COLO668 (cell line): ENCODE results near the gene ASIC1.

ENCODE experiments used
- DNase-seq: peaks from one replicate; lab custom pipeline; 2025; ENCODE audit not compliant: unreplicated experiment; lab: John Stamatoyannopoulos, UW

The ASIC1 gene

DNA sequence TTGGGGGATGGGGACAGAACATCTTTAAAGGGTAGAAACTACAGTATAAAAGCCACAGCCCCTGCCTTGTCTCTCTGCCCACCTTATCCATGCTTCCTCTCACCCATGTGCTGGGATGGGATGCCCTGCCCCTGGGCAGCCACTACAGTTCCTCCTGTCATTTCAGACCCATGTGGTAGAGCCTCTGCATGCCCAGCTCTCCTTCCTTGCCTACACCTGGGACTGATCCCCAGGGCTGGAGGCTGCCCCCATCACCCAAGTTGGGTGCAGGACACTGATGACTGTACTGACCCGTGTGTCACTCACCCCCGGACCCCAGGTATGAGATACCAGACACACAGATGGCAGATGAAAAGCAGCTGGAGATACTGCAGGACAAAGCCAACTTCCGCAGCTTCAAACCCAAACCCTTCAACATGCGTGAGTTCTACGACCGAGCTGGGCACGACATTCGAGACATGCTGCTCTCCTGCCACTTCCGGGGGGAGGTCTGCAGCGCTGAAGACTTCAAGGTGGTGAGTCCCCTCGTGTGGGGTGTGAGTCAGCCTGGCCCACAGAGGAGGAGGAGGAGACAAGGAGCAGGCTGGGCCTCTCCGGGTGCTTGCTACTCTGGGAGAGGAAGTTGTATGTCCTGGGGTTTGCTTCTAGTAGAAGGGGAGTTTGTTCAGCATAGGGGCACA is 2.2 kb downstream of the ASIC1 start:
- DNase-seq, result no peak

DNA sequence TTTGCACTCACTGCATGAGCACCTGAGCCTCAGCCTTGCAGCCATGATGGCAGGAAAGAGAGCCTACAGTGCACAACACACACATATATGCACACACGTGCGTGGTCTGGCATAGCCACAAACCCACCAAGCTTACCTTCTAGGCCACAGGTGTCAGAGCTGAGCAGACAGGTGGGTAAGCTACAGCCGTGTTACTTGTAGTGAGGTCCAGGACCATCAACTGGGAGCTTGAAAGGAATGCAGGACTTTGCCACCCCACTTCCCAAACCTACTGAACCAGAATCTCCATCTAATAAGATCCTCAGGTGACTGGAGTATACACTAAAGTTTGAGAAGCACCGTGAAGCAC is 2.7 kb downstream of the ASIC1 start:
- no peak for DNase-seq

DNA sequence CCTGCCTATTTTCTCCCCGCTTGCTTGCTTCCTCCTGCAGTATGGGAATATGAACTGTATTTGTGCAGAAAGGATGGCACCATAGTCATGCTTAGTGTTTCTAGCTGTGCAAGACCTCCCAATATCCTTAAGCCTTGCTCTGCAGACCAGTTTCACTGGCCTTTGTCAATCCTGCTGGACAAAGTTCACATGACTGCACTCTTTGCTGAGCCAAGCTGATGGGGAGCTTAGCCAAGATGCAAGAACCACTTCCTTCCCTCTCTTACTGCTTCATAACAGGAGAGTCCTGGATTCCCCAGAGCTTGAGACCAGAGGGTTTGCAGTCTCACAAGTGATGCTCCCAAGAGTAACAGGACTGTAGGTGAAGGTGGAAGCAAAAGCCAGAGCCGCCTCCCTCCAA is 3.8 kb downstream of the ASIC1 start:
- DNase-seq, result no peak

DNA sequence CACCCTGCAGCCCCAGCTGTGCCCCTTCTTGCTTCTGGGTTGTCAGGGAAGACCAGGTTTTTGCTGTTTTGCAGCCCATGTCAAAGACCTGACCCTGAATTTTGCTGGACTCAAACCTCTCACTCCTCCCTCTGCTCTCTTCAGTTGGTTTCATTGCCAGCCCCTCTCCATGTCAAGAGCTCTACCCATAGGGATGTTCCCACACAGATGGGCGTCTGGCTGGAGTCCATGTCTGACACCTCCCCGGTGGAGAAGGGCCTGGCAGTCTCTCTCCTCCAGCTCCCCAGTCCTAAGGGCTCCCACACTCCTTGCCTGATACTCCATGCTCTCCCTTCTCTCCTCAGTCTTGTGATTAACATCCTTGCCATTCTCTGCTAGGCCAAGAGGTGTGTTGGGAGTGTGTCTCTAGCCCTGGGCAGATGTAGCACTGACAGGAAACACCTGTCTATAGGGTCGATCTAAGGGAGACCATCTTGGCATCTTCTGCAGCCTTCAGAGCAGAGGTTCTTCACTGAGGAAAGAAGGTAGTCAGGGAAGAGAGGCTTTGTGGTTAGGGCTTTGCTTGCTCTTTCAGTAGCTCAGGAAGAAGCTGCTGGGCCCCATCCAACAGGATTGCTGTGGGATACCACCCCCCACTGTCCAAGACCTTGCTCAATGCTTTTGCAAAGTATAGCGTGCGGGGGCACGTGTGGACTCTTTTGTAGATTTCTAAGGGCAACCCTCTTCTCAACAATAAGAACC is 4.7 kb downstream of the ASIC1 start:
- DNase-seq, result no peak

DNA sequence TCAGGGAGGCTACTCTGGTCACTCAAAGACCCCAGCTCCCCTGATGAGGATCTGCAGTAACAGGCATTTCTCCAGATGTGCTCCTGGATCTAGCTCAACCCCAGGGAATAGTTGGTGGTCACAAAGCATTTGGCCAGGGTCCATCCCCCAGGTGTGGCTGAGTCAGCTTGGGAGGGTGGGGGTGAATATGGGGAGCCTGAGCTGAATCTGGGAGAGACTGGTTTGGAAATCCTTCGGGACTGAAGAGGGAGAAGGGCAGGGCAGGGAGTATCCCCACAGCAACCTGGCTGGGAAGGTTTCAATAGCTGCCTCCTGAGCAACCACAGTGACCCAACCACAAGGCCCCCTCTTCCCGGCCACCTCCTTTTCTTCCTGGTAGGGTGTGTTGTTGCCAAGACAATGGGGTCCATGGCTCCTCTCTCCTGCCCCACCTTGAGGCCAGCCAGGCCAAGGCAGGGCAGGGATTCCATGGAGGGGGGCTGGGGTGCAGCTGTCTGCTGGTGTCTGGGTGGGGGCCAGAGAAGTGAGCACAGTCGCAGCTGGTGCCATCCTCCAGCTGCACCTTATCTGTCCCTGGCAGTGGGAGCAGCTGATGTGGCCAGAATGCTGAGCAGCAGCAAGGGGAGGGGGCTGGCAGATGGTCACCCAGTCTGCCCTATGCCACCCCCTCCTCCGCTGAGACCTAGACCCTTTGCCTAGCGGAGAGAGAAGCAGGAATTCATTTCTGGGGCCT is 5.5 kb downstream of the ASIC1 start:
- DNase-seq, result no peak

DNA sequence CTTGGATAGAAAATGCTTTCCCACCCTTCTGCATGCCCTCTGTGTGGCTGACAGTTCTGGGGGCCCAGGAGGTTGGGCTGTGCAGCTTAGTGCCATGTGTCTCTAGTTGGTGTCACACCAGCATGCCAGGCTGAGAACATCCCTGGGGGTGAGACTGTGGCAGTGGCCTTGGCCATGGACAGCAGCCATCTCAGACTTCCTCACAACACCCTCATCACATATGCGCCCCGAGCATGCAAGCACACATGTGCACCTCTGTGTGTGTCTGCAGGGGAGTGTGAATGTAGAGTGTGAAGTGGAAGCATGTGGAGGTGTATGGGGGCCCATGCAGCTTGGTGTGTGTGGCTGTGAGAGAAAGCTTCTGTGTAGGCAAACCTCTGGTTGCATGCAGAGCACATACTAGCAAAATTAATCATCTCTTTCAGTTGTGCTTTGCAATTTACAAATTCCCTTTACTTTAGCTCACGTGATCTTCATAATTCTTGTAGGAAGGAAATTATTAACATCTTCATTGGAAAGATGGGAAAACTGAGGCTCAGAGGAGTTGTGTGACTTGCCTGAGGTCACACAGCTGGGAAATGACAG is 8.4 kb downstream of the ASIC1 start:
- DNase-seq, result no peak

DNA sequence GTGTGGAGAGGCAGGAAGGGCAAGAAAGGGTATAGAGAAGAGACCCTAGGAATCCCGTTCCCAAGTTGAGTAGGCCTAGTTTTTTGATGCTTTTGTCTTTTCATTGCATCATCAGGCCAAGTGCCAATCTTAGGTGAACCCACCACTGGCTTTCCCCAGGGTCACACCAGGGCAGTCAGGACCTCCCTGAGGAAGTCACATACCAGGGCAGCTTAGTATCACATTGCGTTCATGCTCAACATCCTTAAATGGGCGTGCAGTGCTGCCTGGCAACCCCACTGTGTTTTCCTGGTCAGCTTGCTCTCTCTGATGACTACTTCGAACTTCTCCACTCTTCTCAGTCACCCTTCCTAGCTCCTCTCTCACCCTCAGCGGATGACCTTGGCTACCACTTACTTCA is 9.0 kb downstream of the ASIC1 start:
- DNase-seq, result no peak

DNA sequence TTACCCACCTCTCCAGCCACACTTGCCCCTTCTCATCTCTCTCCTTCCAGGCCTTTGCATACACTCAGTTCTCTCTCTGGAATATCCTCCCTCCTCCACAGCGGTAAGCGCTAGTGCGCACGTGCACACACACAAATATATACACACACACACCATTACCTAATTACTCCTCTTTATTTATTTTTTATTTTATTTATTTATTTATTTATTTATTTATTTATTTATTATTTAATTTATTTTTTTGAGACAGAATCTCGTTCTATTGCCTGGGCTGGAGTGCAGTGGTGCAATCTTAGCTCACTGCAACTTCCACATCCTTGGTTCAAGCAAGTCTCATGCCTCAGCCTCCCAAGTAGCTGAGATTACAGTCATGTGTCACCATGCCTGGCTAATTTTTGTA is 11.7 kb downstream of the ASIC1 start:
- DNase-seq, result no peak

DNA sequence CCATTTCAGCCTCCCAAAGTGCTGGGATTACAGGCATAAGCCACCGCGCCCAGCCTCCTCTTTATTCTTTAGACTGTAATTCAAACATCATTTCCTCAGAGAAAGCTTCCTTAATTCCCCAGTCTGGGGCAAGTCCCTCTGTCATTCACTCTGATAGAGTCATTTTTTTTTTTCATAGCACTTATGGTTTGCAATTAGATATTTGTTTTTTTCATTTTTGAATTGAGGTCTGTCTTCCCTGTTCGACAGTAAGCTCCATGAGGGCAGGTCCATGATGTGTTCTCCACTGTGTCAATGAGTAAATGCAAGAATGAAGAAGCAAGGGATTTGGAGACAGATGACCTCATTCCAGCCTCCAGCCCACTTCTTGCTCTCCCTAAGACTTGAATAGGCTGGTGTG is 12.1 kb downstream of the ASIC1 start:
- no peak for DNase-seq

DNA sequence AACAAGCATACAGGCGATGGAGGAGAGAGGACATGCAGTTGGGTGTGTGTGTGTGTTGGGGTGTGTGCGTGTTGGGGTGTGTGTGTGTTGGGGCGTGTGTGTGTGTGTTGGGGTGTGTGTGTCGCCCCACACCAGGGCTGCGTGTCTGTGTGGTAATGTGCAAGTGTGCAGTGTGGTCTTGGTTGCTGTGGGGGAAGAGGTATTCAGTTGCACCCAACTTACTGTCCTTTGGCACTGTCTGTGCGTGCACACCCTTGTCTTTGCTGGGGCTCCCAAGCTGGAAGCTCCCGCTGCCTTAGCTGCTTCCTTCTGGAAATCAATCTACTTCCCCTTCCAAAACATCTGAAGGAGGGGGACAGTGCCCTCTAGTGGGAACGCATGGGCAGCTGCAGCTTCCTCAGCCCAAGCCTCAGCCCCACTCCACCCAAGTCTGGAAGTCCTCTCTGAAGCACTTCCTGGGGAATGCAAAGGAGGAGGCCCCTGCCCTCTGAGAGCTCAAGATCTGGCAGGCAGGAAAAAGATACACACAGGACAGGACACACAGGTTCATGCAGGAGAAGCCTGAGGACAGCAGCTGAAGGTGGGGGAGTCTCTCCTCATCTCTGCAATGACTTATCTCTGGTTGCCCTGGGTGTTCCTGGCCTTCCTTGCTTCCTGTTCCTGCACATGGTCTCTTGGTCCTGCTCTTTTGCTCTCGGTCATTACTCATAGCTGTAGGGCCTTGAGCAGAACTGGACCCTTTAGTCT is 13.1 kb downstream of the ASIC1 start:
- peak; percentile 45 for DNase-seq

DNA sequence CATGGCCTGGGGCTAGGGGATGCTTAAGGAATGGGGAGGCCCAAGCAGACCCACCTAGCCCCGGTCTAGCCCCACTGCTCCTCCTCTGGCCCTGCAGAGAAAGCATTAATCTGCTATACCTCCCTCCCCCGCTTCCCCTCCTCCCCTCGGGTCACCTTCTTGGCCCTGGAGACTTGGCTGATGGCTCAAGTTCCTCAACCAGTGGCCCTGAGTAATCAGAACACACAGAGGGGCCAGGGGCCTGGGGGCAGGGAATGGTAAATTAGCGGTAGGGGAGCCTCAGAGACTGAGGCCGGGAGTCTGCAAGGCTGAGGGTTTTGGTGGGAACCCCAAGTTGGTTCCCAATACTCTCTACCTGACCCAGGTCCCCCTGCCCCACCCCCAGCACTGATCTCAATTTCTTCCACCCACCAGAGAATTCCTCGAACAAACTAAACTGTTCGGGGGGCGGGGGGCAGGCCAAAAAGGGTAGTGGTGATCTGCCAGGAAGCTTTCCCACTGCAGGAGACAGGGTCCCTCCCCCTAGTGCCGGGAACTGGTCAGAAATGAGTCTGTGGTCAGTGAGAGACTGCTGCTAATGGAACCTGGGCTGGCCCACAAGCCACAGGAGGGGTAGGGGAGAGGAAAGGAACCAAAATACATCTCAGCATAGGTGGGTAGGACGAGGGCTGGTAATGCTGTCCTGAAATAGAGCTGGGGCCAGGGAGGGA is 15.0 kb downstream of the ASIC1 start:
- no peak for DNase-seq

DNA sequence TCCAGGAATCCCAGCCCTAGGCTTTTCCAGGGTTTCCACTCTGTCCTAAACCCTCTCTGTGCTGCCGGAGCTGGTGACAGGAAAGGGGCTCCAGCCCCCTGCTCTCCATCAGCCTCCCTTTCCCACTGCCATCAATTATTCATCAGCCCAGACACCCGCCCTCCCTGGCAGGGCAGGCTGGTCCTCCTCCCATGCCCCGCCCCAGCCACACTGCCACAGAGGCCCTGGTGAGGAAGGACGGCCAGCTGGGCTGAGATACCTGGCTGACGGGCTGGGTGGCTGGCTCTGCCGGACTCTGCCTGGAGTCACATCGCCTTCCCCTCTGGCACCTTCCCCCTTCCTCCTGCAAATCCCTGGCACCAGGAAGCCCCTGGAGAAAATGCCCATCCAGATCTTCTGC is 15.8 kb downstream of the ASIC1 start:
- peak; percentile 14 for DNase-seq

DNA sequence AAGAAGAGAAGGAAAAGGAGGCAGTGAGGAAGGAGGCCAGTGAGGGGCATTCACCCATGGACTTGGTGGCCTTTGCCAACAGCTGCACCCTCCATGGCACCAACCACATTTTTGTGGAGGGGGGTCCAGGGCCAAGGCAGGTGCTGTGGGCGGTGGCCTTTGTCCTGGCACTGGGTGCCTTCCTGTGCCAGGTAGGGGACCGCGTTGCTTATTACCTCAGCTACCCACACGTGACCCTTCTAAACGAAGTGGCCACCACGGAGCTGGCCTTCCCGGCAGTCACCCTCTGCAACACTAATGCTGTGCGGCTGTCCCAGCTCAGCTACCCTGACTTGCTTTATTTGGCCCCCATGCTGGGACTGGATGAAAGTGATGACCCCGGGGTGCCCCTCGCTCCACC is 16.3 kb downstream of the ASIC1 start:
- DNase-seq, result no peak

DNA sequence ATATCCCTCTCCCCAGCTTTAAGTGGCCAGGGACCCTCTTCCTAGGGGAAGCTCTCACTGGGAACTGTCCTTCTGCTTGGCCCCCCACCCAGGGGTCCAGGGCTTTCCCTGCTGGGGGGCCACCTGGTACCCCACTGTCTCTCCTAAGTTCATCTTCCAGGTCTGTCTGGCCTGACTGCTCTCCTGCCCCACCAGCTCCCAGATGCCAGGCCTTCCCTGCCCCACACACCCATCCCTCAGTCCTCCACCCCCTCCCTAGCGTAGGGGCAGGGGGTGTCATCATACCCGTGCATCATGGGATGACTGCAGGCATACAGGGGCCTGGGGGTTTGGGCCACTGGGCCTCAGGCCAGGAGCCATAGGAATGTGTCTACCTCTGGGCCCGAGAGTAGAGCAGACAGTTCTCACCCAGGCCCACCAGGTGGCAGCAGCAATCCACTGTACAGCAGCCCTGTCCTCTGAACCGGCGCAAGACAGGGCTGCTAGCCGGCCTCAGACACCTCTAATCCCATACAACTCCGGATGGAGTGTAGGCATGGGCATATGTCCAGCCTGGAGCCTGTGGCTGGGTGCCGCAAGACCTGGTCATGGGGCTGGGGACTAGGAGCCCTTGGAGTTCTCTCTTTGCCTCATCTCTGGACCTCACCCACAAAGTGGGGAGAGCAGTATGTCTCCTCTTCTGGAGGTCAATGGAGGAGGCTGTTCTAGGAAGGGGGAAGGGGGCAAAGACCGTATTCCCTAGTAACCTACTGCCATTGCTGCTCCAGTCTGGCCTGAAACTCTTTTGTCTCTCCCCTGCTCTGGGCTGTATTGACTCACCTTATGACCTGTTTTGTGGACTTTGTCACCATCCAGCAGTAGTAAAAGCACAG is 17.8 kb downstream of the ASIC1 start:
- peak; percentile 66 for DNase-seq

DNA sequence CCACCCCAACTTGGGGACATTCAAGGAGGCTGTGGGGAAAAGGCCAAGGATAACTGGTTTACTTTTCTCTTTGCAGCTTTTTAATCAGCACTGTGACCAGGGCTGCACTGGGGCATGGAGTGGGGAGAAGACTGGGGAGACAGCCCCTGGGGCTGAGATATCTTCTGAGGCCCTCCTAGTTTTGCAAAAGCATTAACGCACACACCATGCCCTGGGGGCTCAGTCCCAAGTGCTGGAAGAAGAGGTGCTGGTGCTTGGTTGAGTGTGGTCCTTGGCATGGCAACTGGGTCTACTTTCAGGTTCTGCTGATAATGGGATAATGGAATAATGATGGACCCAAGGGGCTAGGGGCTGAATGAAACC is 18.4 kb downstream of the ASIC1 start:
- DNase-seq, result no peak

DNA sequence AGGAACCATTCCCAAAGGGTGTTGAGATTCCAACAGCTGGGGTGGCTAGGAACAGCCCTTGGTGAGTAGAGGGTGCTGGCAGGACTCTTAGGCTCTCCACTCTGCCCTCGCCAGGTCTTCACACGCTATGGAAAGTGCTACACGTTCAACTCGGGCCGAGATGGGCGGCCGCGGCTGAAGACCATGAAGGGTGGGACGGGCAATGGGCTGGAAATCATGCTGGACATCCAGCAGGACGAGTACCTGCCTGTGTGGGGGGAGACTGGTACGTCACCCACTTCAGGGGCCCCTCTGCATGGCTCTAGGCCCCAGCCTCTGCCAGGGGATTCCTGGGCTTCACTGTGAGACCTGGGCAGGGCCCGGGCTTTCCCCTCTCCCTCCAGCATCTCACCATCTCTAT is 19.7 kb downstream of the ASIC1 start:
- no peak for DNase-seq

DNA sequence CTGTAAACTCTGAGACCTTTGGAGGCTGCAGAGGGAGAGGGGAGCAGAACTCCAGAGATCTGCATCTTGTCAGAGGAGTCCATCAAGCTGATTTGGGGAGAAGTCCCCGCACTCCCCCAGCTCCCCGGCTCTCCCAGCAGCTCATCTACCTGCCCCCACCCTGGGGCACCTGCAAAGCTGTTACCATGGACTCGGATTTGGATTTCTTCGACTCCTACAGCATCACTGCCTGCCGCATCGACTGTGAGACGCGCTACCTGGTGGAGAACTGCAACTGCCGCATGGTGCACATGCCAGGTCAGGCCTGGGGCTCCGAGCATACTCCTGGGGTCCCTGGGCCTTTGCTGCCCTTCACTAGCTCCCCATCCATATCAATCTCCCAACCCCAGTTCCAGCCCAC is 20.9 kb downstream of the ASIC1 start:
- no peak for DNase-seq

DNA sequence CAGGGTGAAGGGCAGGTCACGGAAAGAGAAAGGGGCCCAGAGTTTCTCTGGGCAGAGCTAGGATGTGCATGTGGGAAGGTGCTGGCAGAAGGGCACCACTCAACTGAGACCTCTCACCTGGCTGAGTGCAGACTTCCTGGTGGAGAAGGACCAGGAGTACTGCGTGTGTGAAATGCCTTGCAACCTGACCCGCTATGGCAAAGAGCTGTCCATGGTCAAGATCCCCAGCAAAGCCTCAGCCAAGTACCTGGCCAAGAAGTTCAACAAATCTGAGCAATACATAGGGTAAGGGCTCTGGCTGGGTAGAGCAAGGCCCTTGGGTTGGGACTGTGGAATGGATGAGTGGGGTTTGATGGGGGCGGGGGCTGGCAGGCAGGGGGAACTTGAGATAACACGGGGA is 22.4 kb downstream of the ASIC1 start:
- no peak for DNase-seq

DNA sequence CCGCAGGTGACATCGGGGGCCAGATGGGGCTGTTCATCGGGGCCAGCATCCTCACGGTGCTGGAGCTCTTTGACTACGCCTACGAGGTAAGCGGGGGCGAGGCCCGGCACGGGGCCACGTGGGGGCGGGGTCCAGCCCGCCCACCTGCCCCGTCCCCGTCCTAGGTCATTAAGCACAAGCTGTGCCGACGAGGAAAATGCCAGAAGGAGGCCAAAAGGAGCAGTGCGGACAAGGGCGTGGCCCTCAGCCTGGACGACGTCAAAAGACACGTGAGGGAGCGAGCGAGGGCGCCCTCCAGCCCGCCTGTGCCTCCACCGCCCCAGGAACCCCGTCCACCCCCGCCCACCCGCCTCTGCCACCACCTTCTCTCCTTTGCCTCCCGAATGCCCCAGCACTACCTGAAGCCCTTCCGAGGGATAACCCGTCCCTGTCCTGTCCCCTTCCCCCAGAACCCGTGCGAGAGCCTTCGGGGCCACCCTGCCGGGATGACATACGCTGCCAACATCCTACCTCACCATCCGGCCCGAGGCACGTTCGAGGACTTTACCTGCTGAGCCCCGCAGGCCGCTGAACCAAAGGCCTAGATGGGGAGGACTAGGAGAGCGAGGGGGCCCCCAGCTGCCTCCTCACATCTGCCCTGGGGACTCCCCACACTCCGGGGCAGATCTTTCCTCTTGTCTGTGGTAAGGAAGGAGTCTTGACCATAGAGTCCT is 23.9 kb downstream of the ASIC1 start:
- no peak for DNase-seq
